GM18505 (cell line): ENCODE measurements around the gene FBN1.

ENCODE experiments used
- ATAC-seq: cut with Tn5 transposase; IDR thresholded peaks from one replicate; pipeline ENCODE4 v1.9.1; 2021; ENCODE audit not compliant: unreplicated experiment
- POLR2A ChIP-seq: IDR thresholded peaks from 4 replicates; pipeline ENCODE4 v1.6.1; 2011; ENCODE audit warnings: borderline replicate concordance; ENCODE audit not compliant: insufficient read depth, insufficient read length; ENCODE audit errors: extremely low read depth

FBN1 gene

DNA sequence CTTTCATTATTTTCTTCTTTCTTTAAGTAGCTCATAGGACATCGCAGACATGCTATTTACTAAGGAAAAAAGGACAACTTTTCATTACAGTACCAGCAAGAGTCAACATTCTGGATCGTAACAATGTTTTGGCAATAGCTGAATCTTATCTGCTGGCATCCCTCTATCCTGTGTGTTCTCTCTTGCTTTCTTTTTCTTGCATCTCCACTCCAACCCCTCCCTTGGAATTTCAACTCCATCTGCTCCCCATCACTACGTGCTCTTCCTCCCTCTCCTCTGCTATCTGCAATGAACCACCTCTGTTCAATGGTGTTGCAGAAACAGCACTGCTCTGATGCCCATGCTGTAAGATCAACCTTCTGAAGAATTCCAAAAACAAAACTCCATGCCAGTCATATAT lies 106.6 kb downstream of the FBN1 start:
- ATAC-seq = no peak
- TF ChIP-seq POLR2A = no peak

DNA sequence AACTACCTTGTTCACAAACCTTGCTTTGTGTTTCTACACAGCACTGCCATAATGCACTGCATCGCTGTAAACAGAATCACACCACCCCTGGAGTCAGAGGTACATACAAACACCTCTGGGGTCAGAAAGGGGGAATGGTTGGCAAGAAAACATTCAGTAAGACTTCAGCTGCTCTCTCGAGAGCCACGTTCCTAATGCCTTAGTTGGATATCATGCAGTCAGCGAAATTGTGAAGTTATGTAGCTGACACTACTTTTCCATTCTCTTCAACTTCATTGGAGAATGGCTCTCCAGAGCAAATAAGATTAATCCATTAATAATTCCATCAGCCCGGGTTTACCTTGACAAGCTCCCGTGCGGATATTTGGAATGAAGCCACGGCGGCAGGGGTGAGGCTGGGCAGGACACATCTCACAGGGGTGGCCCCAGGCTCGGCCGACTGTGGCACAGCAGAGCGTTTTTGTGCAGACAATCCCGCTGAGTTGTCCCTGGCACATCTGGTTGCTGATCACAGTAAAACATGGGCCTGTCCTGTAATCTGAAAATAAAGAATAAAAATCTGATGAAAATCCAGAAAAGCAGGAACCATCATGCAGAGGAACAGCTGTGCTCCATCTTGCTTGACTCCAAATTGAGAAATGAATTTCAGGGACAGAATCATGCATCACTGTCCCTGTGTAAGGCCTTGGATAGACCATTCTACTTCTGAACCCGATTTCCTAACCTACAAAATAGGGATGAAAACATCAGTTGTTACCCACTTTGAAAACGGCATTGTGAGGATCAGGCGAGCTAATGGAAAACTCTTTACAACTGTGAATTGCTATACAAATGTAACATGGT lies 108.0 kb downstream of the FBN1 start:
- TF ChIP-seq POLR2A = no peak
- ATAC-seq = no peak

GRCh38 chr15:48536681-48537091 lies 108.8 kb downstream of the FBN1 start:
- ATAC-seq = no peak
- TF ChIP-seq POLR2A = no peak

DNA sequence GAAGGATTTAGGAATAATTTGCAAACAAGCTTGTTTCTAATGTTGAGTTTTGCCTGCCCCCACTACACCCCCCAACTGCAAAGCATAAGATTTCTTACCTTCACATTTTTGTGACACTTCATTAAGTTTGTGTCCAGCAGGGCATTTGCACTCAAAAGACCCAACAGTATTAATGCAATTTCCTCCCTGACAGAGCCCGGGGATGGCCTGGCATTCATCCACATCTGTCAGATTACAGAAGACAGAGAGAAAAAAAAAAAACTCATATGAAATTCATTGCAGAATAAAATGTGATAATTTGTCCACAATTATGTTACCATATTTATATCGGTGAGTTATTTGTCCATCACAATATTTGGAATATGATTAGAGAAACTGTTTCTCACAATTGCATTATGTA lies 111.5 kb downstream of the FBN1 start:
- TF ChIP-seq POLR2A = no peak
- no peak for ATAC-seq

GRCh38 chr15:48532946-48533345 lies 112.6 kb downstream of the FBN1 start:
- no peak for ATAC-seq
- no peak for TF ChIP-seq POLR2A

DNA sequence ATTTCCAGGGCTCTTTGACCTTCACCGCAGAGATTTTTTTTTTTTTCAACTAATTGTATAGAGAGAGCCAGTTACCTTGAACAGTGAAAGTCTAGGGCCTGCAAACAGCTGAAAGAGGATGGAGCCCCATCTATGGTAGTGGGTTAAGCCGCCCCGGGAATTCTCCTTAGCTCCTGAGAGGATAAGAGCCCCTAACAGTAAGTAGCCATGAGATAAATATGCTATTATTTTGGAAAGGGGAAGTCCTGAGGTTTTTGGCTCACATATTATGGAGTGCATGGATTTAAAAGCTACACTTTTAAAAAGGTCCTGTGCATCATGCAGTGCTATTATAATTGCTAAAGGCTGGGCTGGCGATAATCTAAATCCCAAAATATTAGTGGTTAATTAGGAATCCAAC lies 115.0 kb downstream of the FBN1 start:
- no peak for ATAC-seq
- no peak for TF ChIP-seq POLR2A

GRCh38 chr15:48528921-48529320 lies 116.6 kb downstream of the FBN1 start:
- no peak for TF ChIP-seq POLR2A
- ATAC-seq = no peak

DNA sequence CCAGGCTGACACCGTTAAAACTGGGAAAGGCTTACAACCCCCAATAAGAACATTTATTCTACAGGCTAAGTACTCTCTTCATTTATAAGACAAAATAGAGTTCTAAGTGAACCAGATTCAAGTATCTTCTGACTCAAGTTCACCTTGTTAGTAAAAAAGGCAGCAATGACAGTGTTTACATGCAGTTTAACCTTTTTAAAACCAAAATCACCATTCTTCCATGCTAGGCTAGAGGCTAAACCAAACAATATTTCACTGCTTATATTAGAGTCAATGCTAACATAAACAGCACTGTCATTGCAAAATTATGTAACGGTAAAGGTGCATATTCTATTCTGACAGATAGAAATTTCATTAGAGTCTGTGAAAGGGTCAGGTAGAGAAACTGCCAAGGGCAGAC lies 118.0 kb downstream of the FBN1 start:
- ATAC-seq = no peak
- TF ChIP-seq POLR2A = no peak

DNA sequence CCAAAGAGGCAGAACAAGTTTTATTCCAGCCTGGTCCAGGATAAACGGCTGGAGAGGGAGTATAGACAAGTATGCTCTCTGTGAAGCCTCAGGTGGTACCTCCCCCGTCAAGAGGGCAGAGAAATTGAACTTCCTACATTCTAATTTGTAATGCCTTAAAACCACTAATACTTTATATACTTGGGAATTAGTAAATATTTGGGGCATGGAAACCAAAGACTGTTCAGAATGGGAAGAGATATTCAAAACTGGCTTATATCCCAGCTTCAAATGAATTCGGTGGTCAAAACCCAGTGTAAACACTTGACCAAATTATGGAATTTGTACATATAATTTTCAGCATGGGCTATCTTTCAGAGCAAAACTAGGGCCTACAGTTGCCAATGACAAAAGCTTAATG lies 122.6 kb downstream of the FBN1 start:
- no peak for ATAC-seq
- TF ChIP-seq POLR2A = no peak

GRCh38 chr15:48522123-48522522 lies 123.4 kb downstream of the FBN1 start:
- no peak for ATAC-seq
- no peak for TF ChIP-seq POLR2A

- no peak for TF ChIP-seq POLR2A
Measured at GRCh38 chr15:48520376-48521155, 124.9 kb downstream of the FBN1 start.

DNA sequence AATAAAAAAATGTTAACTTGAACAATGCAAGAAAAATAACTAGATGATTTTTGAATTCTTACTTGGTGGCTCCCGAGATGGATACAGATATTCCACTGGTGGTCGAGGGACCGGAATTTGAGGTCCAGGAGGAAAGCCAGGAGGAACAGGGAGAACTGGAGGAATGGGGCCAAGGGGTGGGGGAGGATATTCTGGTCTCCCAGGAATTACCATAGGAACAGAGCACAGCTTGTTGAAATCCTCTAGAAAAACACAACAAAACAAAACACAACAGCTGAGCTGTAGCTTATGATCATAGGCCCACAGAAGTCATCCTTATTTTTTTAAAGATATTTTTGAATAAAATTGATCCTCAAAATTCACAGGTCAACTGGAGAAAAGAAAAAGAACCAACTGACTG lies 129.4 kb downstream of the FBN1 start:
- ATAC-seq = no peak
- no peak for TF ChIP-seq POLR2A

More at GRCh38 chr15:48520376-48521155, 124.9 kb downstream of the FBN1 start:
- ATAC-seq = no peak

- ATAC-seq = no peak
- no peak for TF ChIP-seq POLR2A
Measured at GRCh38 chr15:48515500-48515899, 130.0 kb downstream of the FBN1 start.

DNA sequence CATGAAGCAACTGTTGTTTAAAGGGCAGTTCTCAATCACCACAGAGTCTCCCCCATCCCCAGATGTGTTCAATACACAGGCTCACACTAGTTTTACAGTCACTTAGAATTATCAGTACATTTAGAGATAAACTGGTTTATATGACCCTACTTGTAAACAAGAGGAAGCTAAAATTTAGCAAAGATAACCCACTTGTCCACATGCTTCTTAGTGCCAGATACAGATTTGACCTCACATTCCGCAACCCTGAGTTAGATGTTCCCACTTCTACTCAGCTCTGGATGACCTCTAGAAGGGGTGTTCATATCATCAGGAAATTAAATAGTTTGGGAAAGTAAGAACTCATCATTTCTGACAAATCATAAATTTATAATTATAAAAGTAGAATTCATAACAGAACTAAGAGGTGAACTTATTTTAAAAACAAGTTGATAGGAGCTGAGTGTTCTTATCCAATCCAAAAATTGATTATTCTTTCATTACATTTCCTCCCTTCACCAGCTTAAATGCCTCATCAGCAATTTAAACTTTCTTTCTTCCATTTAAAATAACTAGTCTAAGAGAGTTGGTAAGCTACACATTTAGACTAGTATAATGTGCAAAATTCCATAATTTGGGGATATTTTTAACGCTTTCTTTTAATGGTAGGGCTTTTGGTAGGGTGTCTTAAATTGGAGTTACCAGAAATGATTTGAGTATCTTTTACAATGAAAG lies 131.2 kb downstream of the FBN1 start:
- no peak for ATAC-seq
- TF ChIP-seq POLR2A = no peak

DNA sequence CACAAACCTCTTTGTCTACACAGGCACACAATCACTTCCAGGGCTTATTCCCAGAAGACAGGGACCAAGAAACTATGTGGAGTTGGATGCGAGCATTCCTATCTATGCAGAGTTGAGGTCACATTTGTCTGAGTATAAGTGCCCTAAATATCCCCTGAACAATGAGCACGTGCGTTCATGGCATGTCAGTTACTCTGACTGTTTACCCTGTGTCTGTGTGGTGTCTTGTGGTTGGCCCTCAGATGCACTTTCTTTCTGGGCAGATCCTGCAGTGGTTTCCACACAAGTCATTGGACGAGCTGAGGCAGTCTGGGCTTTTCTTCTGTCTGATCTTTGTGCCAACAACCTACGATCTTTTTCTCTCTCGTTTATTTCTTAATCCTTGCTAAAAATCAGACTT lies 134.5 kb downstream of the FBN1 start:
- no peak for ATAC-seq
- TF ChIP-seq POLR2A = no peak
